HG03196 (cell line): ENCODE results near the gene ANXA4.
"Not testable (repeated sequence)": the region's sequence is repeated elsewhere in the genome, so short reads cannot be mapped to it uniquely, and the experiment has no call there.

Experiments
- ATAC-seq: cut with Tn5 transposase; IDR thresholded peaks from one replicate; pipeline ENCODE4 v1.9.1; 2021; ENCODE audit not compliant: unreplicated experiment

The ANXA4 gene

DNA sequence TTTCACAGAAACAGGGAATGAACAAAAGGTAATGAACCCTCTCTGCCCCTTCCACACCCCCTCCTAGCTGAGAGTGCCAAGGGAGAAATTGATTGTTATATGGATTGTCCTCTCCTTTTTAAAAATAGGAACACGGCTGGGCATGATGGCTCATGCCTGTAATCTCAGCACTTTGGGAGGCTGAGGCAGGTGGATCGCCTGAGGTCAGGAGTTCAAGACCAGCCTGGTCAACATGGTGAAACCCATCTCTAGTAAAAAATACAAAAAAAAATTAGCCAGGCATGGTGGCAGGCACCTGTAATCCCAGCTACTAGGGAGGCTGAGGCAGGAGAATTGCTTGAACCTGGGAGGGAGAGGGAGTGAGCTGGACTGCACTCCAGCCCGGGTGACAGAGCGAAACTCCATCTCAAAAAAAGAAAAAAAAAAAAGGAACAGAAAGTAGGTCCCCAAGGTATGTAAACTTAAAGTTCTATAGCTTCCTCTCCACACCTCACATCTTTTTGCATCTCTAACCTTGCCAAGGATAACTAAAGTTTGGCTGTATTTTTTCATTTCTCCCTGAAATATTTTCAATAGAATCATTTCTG is 60.9 kb downstream of the ANXA4 start:
- peak; percentile 42 for ATAC-seq

DNA sequence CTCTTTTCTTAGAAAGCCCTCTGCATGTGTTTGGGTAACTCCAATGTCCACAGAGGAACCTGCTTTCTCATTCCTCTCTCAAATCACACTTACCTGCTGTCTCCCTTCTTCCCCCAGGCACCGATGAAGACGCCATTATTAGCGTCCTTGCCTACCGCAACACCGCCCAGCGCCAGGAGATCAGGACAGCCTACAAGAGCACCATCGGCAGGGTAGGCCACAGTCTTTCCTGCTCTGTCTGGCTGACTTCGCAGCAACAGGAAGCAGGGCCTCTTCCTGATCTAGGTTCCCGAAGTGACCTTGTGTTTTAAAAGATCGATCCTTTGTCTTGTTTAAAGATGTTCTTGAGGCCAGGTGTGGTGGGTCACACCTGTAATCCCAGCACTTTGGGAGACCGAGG is 62.5 kb downstream of the ANXA4 start:
- no peak for ATAC-seq

DNA sequence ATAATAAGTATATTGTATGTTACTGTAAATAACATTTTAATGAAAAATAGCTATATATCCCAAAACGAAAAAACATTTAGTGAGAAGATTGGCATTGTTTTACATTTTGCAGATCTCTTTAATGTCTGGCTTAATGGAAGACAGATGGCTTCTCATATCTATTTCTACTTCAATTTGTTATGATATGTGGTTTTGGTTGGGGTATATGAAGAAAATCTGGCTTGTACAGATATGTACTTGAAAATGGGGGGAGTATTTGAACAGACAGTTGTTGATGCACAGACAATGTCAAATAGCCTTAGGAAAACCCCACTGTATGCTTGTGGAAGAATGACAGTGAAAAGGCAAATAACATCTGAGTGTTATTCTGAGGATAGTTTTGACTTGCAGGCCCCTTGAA is 64.0 kb downstream of the ANXA4 start:
- ATAC-seq = no peak

DNA sequence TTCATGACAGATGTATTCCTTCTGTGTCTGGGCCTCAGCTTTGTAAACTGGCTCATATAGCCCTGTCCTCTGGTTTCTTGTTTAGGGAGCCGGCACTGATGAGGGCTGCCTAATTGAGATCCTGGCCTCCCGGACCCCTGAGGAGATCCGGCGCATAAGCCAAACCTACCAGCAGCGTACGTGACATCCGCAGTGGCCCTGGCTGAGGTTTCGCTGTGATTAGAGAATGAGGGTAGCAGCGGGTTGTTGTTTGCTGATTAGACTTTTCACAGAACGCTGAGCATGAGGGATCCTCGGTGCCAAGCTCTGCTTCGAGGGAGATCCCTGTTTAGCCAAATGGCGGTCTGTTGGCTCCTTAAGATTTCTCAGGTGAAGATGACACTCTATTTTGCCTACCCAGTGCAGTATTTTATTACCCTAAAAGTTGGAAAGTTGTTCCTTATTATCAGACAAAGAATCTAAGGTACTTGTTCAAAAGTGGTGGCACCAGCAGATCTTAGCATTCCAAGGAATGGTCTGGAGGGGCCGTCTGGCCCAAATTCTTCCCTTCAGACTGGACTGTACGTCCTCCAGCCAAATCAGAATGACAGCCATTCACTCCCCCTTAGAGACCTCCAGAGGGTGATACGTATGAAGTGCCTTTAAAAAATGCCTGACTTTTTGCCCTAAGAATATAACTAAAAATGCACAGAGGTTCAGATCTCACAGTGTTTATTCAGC is 66.0 kb downstream of the ANXA4 start:
- ATAC-seq = no peak

DNA sequence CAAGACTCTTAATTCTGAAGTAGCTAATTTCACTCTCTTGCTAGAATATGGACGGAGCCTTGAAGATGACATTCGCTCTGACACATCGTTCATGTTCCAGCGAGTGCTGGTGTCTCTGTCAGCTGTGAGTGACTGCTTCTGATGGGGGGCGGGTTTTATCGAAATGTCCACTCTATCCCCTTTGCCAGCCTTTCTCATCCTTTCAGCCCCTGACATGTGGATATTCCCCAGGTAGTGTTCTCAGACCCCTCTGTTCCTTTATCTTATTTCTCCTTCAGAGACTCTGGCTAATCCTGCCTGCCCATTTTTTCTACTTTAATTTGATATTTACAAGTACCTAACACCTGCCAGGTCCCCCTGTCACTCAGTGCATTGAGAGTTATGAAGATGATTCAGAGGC is 68.6 kb downstream of the ANXA4 start:
- no peak for ATAC-seq

DNA sequence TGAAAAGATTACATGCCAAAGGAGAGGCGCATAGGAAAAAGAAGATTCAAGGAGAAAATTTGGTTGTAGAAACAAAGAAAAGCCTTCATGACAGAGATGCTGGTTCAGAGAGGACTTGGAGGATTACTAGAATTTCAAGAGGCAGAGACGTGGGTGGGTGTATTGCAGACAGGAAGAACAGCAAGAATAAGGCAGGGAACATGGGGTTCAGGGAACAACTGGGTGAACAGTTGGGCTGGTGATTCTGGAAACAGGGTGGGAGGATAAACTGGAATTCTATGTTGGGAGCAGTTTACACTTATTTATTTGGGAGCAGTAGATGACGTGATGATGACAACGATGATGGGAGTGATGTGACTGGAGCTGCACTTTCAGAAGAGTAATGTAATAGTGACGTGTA is 69.1 kb downstream of the ANXA4 start:
- ATAC-seq = no peak

DNA sequence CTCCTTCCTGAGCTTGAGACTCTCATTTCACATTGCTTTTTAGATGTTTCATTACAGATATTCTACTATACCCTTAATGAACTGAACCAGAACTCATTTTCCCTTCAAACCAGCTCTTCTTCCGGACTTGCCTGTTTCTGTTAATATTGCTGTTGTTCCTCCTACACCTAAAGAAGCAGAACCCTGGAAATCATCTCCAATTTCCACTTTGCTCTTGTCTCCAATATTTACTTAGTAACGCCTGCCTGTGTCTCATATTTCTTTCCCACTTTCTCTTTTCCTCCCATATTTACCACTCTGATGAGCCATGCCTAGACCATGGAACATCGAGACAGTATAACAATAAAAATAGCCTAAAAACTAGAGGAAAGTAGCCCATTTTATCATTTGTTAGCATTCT is 69.7 kb downstream of the ANXA4 start:
- no peak for ATAC-seq

DNA sequence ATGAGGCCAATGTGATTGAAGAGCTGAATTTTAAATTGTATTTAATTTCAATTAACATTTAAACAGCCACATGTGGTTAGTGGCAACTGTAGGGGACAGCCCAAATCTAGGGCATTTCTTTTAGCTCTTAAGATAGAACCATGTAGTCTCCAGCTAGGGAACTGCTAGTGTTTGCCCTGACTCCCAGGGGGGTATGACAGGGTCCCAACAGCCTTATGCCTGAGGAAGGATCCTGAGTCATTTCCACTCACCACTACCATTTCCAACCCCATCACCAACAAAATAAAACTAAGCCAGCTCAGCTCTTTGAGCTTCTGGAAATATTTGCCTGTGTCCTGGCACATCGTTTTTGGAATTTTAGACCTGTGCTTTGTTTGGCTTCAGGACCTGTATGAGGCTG is 73.8 kb downstream of the ANXA4 start:
- no peak for ATAC-seq

DNA sequence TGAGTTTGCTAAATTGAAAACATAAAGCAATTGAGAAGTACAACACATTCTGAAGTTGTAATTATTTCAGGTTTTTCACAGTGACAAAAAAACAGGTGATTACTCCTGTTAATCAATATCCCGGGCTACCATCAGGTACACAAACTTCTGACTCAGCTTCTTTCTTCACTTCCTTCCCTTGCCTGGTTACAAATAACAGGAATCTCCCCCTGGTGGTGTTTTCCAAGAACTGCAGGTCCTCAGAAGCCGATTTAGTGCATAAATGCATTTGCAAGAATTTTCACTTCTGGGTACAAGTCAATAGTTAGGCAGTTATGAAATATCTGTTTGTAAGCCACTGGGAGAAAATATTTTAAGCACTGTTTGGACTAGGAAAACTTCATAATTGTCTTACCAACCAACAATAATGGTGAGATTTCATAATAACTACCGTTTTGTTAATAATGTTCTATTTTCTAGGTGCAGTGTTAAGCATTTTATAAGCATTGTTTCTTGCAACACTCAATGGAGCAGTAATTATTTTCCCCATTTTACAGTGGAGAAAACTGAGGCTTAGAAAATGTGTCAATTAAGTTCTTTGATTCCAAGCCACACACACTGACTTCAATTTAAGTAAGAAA is 75.1 kb downstream of the ANXA4 start:
- peak; percentile 67 for ATAC-seq

DNA sequence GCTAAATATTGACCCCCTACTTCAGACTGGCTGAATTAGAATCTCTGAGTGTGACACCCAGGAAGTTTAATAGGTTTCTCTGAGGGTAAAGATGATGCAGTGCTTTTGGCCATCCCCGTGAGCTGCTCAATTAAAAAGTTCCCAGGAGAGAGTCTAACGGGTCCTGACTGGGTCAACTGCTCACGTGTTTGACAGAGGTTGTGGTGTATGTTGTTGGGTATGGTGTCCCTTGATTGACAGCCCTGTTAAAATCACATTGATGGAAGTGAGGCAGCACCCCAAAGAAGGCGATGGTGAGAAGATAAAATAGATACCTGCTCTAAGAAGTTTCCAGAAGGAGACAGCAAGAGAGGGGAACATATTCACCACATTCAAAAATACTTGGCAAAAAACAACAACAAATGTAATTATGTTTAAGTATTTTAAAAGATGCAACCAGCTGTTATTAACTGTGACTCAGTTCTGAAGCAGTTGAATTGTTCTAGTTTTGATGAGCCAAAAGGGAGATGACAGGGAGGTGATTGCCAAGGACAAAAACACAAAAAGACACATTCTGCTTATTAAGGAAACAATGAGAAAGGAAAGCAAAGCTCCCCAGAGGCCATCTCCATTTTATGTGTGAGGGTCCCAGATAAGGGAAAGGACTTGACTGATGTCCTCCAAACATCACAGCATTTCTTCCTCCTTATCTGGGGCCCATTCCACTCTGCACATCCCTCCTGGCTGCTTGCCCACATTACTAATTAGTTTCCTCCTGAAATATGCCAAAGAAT is 76.0 kb downstream of the ANXA4 start:
- ATAC-seq = no peak

DNA sequence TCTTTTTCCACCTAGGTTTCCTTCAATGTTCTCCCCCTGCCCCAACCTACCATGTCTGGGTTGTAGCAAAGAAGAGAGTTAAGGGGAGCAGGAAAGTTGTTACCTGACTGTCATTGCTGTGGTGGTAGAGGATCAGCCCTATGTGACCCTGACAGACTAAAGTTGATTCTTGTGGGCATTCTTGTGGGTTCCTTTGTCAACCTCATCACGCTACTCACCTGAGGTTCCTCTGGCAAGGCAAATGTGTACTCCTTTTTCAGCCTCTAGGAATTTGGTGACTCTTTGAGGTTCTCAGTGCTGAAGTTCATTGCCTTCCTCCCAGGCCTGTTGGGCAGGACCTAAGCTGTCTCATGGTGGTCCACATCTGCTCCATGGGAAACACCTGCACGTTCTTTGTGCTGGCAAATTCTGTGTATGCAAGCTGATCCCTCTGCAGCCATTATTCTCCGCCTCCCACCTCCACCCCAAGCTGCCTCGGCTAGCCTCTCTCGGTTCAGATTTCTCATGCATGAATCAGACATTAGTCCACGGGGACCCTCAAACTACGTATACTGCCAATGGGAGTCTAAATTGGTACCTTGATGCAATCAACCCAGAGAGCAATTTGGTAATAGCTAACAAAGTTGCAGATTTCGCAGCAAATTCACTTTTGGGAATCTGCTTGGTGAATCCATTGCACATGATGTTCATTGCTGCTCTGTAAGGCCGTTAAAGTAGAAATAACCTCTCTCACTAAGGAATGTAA is 86.0 kb downstream of the ANXA4 start:
- no peak for ATAC-seq

DNA sequence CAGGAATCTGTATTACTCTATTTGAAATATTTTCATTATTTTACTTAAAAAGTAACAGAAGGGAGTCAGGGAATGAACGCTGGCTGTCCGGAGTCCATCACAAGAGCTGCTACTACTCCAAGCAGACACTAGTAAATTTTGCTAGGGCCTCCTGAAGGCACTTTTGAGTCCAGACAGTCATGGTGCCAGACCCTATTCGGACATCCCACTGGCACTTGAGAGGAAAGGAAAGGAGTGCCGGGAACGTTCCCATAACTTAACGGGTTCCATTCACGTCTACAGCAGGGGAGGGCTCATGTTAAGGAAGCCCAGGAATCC is 87.0 kb downstream of the ANXA4 start:
- ATAC-seq = no peak

DNA sequence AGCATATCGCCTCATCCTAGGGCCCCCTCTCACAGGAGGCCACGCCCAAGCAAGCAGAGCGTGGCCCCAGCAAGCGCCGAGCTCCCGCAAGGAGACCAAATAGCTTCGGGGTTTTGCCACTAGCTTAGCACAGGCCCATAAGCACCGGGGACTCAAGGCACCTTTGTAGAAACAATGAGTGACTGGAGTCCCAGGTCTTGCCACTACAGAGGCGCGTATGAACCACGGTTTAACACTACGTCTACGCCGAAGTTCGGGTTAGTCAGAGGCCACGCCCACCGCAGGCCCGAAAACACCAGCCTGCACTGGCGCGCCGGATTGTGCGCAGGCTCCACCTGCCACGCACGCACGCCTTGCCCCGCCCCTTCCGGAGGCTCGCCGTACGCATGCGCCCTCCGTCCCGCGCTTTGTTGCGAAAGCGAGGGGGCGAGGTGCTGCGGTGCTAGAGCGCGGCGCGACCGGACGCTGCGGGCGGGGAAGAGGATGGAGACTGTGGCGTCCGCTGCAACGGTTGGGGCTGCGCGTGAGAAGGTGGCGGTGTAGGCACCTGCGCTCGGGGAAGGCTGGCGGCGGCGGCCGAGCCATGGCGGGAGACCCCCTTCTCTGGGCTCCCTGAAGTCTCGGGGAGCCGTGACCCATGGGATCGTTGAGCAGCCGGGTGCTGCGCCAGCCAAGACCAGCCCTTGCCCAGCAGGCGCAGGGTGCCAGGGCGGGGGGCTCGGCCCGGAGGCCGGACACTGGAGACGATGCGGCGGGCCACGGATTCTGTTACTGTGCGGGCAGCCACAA is 87.5 kb downstream of the ANXA4 start, which contains the start of gene GMCL1:
GMCL1 (plus strand) TSS at position 405 of the 789 bp plus-strand sequence; CDS start at position 638, 233 bp downstream.
- peak; percentile 86 for ATAC-seq

DNA sequence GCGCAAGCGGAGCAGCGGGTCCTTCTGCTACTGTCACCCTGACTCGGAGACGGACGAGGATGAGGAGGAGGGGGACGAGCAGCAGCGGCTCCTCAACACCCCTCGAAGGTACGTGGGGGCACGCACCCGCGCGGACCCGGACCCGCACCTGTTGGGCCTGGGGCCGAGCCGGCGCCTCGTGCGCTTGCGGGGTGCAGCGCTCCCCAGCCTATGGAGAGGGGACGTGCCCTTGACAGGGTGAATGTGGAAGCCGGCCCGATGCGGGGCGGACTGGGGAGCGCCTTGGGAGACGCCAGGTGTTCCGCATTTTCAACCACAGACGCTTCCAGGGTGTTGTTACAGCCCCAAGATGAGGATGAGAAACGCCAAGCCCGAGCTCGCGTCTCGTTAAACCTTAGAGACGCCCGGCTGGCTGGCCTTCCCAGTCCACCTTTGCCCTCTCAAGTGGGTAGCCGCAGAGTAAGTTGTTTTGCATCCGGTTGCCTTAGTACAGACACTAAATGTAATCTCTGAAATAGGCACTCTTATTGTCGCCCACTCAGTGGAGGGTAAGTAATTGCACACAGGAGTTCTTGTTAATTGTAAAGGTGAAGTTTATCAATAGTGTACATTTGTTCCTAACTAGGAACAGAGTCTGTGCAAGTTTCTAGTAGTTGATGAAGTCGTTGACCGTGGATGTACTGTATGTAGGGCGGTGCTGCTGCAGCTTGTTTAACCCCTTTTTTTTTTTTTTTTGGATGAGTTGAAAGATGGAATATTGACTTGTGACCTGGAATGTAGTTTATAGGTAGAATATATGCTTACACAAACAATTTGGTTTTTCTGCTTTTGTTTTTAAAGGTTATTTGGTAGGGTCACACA is 88.3 kb downstream of the ANXA4 start:
- peak; percentile 34 for ATAC-seq

DNA sequence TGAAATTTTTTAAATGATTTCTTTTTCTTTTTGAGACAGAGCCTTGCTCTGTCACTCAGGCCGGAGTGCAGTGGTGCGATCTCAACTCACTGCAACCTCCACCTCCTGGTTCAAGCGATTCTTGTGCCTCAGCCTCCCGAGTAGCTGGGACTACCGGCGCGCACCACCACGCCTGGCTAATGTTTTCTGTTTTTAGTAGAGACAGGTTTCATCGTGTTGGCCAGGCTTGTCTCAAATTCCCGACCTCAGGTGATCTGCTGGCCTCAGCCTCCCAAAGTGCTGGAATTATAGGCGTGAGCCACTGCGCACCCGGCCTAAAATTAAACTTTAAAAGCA is 88.9 kb downstream of the ANXA4 start:
- ATAC-seq = not testable (repeated sequence)

DNA sequence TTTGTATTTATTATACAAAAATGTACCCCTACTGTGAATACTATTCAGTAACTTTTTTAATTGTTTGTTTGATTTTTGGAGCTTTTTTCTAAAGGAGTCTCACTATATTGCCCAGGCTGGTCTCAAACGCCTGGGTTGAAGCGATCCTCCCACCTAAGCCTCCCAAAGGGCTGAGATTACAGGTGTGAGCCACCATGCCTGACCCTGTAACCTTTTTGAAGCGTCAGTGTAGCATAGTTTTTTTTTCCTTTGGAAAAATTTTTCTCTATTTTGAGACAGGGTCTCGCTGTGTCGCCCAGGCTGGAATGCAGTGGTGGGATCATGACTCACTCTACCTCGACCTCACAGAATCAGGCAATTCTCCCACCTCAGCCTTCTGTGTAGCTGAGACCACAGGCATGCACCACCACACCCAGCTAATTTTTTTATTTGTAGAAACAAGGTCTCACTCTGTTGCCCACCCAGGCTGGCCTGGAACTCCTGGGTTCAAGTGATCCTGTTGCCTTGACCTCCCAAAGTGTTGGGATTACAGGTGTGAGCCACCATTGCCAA is 89.5 kb downstream of the ANXA4 start:
- ATAC-seq = no peak

DNA sequence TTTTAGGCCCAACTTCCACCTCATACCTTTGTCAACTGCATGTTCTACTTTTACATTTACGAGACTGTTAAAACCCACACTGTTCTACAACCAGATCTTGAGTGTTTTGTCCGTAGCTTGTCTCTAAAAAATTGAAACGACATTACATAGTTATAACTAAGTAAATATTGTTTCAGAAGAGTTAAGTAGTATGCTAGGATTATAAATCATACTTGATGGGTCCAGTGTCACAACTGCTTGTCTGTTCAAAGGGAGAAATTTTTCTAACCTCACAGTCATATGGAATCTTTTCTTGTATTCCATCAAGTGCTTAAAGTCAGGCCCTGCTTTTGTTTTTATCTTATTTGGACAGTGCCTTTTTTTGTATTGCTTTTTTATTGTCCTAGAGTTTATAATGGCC is 91.8 kb downstream of the ANXA4 start:
- ATAC-seq = no peak

DNA sequence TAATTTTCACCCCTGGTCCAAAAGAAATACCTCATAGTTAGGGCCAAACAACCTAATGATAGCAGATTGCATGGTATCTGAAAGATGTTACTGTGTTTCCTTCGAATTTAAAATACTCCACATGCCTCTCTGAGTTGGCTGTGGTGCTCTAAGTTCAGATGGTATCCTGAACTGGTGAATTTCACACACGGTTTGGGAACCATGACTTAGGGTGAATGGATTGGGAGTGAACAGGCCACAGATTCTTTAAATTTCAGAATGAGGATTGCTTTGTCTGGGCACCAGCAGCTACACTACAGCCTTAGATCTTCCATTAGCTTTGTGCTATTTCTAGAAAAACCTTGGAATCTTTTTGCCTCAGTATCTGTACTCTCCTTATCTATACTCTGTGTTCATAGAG is 93.7 kb downstream of the ANXA4 start:
- ATAC-seq = no peak

DNA sequence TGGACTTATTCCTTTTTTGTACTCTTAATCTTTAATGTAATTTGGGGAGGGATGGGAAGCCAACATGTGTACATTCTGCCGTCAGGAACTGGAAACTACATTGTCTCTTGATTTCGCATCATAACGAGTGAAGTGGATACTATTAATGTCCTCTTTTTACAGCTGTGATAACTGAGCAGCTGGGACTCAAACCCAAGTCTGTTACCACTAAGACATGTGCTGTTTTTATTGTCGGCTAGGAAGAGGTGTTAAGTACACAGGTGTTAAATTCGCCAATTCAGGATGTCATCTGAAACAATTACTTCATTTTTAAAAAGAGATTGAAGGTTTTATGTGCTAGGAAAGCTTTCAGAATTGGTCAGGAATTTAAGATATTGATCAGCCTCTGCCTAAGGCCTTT is 94.4 kb downstream of the ANXA4 start:
- ATAC-seq = no peak
